Thyroid gland (tissue), 4 donors: Measurements from ENCODE around the gene SYMPK.

Experiments used
- POLR2A ChIP-seq, 2 donors: fragments of 450-650 bp; IDR thresholded peaks; one replicate each; pipeline ENCODE4 v1.6.1; 2017; ENCODE audit warnings: antibody characterized with exemption in 2 of 2, mild to moderate bottlenecking in 2 of 2, moderate library complexity in 1 of 2
- TF ChIP-seq, protein P1 (sequence below), 6 experiments: fragments of 200-600 bp in 3 of 6; fragments of 450-650 bp in 3 of 6; sonication (generic) in 3 of 6; IDR thresholded peaks; one replicate each; pipeline ENCODE4 v1.5.1; 2016 to 2019; ENCODE audit warnings: antibody characterized with exemption in 6 of 6, mild to moderate bottlenecking in 2 of 6, inconsistent platforms in 1 of 6, moderate library complexity in 1 of 6

DNA sequence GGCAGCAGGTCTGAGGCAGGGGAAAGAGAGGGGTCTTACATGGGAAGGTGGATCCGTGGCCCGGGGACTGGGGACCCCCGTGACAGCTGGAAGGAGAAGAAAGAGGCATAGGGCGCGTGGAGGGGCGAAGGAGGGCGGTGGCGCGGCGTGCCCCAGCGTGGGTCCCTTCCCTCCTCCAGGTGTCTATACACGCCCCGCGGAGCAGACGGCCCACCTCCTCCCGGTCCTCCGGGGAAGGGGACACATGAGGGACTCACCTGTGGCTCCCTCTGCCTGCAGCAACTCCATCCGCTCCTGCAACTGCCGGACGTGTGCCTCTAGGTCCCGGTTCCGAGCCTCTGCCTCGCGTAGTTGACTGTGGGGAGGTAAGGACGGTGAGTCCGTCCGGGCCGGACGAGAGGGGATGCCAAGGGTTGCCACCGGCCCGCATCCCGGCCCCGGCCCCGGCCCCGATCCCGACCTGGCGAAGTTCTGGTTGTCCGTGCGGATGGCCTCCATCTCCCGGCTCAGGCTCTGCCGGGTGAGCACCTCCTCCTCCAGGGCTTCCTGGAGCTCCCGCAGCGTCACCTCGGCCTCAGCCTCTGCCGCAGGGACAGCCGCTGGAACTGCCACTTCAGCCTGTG lies 91.5 kb downstream of the SYMPK start:
- TF ChIP-seq, protein P1, sequence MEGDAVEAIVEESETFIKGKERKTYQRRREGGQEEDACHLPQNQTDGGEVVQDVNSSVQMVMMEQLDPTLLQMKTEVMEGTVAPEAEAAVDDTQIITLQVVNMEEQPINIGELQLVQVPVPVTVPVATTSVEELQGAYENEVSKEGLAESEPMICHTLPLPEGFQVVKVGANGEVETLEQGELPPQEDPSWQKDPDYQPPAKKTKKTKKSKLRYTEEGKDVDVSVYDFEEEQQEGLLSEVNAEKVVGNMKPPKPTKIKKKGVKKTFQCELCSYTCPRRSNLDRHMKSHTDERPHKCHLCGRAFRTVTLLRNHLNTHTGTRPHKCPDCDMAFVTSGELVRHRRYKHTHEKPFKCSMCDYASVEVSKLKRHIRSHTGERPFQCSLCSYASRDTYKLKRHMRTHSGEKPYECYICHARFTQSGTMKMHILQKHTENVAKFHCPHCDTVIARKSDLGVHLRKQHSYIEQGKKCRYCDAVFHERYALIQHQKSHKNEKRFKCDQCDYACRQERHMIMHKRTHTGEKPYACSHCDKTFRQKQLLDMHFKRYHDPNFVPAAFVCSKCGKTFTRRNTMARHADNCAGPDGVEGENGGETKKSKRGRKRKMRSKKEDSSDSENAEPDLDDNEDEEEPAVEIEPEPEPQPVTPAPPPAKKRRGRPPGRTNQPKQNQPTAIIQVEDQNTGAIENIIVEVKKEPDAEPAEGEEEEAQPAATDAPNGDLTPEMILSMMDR (IDR thresholded peaks at IDR 0.05): no peak
- TF ChIP-seq POLR2A (IDR thresholded peaks at IDR 0.05): no peak
